ENCODE results near the gene IRF2BPL.
A peak's percentile ranks its signal among the peaks of the same experiment; 100 is the strongest.

- TF ChIP-seq, protein P1, sequence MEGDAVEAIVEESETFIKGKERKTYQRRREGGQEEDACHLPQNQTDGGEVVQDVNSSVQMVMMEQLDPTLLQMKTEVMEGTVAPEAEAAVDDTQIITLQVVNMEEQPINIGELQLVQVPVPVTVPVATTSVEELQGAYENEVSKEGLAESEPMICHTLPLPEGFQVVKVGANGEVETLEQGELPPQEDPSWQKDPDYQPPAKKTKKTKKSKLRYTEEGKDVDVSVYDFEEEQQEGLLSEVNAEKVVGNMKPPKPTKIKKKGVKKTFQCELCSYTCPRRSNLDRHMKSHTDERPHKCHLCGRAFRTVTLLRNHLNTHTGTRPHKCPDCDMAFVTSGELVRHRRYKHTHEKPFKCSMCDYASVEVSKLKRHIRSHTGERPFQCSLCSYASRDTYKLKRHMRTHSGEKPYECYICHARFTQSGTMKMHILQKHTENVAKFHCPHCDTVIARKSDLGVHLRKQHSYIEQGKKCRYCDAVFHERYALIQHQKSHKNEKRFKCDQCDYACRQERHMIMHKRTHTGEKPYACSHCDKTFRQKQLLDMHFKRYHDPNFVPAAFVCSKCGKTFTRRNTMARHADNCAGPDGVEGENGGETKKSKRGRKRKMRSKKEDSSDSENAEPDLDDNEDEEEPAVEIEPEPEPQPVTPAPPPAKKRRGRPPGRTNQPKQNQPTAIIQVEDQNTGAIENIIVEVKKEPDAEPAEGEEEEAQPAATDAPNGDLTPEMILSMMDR (conservative IDR thresholded peaks at IDR 0.05; ENCODE audit: low read depth, low read length), result 0 out of 2 replicates have a peak, but pooled peaks have one; percentile 4
- TF ChIP-seq EZH2 (IDR thresholded peaks at IDR 0.05; ENCODE audit: borderline replicate concordance, low read depth, low read length, poor library complexity, severe bottlenecking), result no peak
Measured at GRCh38 chr14:77068517-77069200, 40.2 kb upstream of the IRF2BPL start.

Data from A673 (cell line).